ENCODE measurements around the gene KCNMA1.

Gene KCNMA1

GRCh38 chr10:77056650-77057049, 581.0 kb downstream of the KCNMA1 start:
- TF ChIP-seq CTCF (conservative IDR thresholded peaks at IDR 0.05; ENCODE audit: low read depth, low read length): no peak

GRCh38 chr10:77052593-77052992, 585.0 kb downstream of the KCNMA1 start:
- TF ChIP-seq CTCF (conservative IDR thresholded peaks at IDR 0.05; ENCODE audit: low read depth, low read length): no peak
- DNase-seq (ENCODE audit: low read depth): no peak
- no peak overlapping the region for H3K4me3 ChIP-seq (ENCODE audit: low read length)

More at GRCh38 chr10:77056650-77057049, 581.0 kb downstream of the KCNMA1 start:
- no peak for DNase-seq (ENCODE audit: low read depth)
- H3K4me3 ChIP-seq (ENCODE audit: low read length): no peak overlapping the region

- TF ChIP-seq CTCF (conservative IDR thresholded peaks at IDR 0.05; ENCODE audit: low read depth, low read length): no peak
- no peak overlapping the region for H3K4me3 ChIP-seq (ENCODE audit: low read length)
- no peak for DNase-seq (ENCODE audit: low read depth)
Observed at GRCh38 chr10:77051837-77052236, 585.8 kb downstream of the KCNMA1 start.

- H3K4me3 ChIP-seq (ENCODE audit: low read length): no peak overlapping the region
- DNase-seq (ENCODE audit: low read depth): no peak
- no peak for TF ChIP-seq CTCF (conservative IDR thresholded peaks at IDR 0.05; ENCODE audit: low read depth, low read length)
Observed at GRCh38 chr10:77049896-77050295, 587.7 kb downstream of the KCNMA1 start.

- DNase-seq (ENCODE audit: low read depth): no peak
- H3K4me3 ChIP-seq (ENCODE audit: low read length): no peak overlapping the region
- TF ChIP-seq CTCF (conservative IDR thresholded peaks at IDR 0.05; ENCODE audit: low read depth, low read length): no peak
Observed at GRCh38 chr10:77049146-77049545, 588.5 kb downstream of the KCNMA1 start.

GRCh38 chr10:77045085-77045484, 592.5 kb downstream of the KCNMA1 start:
- TF ChIP-seq CTCF (conservative IDR thresholded peaks at IDR 0.05; ENCODE audit: low read depth, low read length): no peak
- H3K4me3 ChIP-seq (ENCODE audit: low read length): no peak overlapping the region
- DNase-seq (ENCODE audit: low read depth): no peak

- no peak overlapping the region for H3K4me3 ChIP-seq (ENCODE audit: low read length)
- DNase-seq (ENCODE audit: low read depth): no peak
- TF ChIP-seq CTCF (conservative IDR thresholded peaks at IDR 0.05; ENCODE audit: low read depth, low read length): no peak
Observed at GRCh38 chr10:77043420-77043763, 594.2 kb downstream of the KCNMA1 start.

Data from retinal pigment epithelial cell (primary cell).